Upper lobe of right lung (tissue), 1 donor: ENCODE results near the gene MAPK12. TPM values are rescaled to one million over a fixed set of nuclear protein-coding genes. Genes with fewer than 3 reads are reported as not detected.

Source experiments
- ATAC-seq: fragments of 200-7000 bp; cut with Tn5 transposase; one replicate; pipeline ENCODE4 v1.9.1; 2020; ENCODE audit warnings: mild to moderate bottlenecking, moderate library complexity
- DNase-seq: peaks from one replicate; pipeline ENCODE4 v3.0.0-alpha.2; 2020
- H3K27ac ChIP-seq: fragments of 200-600 bp; one replicate; pipeline ENCODE4 v1.8.0; 2022
- H3K27me3 ChIP-seq: fragments of 200-600 bp; one replicate; pipeline ENCODE4 v1.8.0; 2022; ENCODE audit warnings: mild to moderate bottlenecking
- H3K36me3 ChIP-seq: fragments of 200-600 bp; one replicate; pipeline ENCODE4 v1.8.0; 2022
- H3K4me1 ChIP-seq: fragments of 200-600 bp; one replicate; pipeline ENCODE4 v1.8.0; 2022
- H3K4me3 ChIP-seq: fragments of 200-600 bp; one replicate; pipeline ENCODE4 v1.8.0; 2022; ENCODE audit warnings: mild to moderate bottlenecking
- H3K9me3 ChIP-seq: fragments of 200-600 bp; one replicate; pipeline ENCODE4 v1.8.0; 2022
- intact Hi-C: fragments of 100-400 bp; cut with DNase I; formaldehyde crosslinking; loops from one replicate; pipeline ENCODE4 v1.11.0; 2022
- total RNA-seq: library from RNA; stranded (reverse); fragmentation: NEBNext Ultra II Directional; extraction: Animal tissue kit (Norgen Biotek cat#: 25700); gene quantifications from one replicate; pipeline ENCODE4 v1.2.1, GENCODE V29; 2021
- TF ChIP-seq, protein P1 (sequence below): fragments of 200-600 bp; IDR thresholded peaks from one replicate; pipeline ENCODE4 v1.8.0; 2022; ENCODE audit warnings: antibody characterized with exemption
- donor health status: DM: no; HTN: yes; CAD: no; lungs with severe emphysema.

The MAPK12 gene
- total RNA-seq, 1 donor from 2014 or later = 22.2 TPM

DNA sequence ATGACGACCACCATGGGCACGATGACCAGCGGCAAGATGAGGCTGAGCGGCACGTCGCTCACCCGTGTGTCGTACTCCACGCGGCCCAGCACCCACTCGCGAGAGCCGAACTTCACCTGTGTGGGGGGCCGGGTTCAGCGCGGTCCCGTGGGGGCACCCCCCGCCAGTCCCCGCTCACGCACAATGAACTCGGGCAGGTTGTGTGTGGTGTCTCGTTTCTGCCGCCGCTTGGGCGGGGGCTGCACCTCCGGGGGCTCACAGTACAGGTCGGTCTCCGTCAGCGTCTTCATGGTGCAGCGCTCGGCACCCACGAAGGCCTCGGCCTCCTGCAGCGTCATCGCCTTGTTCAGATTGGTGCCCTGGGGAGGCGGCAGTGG lies 19.9 kb upstream of the MAPK12 start:
- H3K4me3 ChIP-seq = no peak overlapping the region
- peaks cover 91% of the 10 kb centered on the region for H3K36me3 ChIP-seq
- ATAC-seq = no peak
- H3K9me3 ChIP-seq = no peaks in the 10 kb centered on the region
- H3K27me3 ChIP-seq = no peaks in the 10 kb centered on the region
- TF ChIP-seq, protein P1, sequence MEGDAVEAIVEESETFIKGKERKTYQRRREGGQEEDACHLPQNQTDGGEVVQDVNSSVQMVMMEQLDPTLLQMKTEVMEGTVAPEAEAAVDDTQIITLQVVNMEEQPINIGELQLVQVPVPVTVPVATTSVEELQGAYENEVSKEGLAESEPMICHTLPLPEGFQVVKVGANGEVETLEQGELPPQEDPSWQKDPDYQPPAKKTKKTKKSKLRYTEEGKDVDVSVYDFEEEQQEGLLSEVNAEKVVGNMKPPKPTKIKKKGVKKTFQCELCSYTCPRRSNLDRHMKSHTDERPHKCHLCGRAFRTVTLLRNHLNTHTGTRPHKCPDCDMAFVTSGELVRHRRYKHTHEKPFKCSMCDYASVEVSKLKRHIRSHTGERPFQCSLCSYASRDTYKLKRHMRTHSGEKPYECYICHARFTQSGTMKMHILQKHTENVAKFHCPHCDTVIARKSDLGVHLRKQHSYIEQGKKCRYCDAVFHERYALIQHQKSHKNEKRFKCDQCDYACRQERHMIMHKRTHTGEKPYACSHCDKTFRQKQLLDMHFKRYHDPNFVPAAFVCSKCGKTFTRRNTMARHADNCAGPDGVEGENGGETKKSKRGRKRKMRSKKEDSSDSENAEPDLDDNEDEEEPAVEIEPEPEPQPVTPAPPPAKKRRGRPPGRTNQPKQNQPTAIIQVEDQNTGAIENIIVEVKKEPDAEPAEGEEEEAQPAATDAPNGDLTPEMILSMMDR = no peak
- H3K27ac ChIP-seq = peak overlapping the region; percentile 47
- intact Hi-C loops = no loop called here
- DNase-seq = no peak
- H3K4me1 ChIP-seq = no peaks in the 10 kb centered on the region

DNA sequence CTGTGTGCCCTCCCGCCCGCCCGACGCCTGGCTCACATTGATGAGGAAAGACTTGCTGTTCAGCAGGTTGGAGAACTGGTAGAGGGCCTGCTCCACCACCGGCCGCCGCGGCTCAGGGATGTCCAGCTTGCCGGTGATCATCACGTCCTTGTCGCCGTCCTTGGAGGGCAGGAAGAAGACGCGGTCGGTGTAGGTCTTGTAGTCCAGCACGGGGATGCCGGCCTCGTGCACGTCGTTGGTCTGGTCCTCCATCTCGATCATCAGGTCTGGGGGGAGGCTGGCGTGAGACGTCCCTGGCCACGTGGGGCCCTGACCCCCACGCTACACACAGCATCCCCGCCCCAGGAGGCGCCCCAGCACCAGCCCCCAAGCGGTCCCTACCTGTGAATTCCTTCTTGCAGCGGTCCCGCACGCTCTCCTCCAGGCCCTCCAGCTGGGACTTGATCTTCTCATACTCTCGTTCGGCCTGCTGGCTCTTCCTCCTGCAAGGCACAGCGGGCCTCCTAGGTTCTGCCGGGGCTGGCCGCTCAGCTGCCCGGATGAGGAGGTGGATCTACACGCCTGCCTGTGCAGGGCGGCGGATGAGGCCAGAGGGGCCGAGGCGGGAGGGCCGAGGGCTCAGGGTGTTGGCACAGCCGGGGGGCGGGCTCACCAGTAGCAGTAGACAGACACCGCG lies 19.4 kb upstream of the MAPK12 start:
- no peaks in the 10 kb centered on the region for H3K9me3 ChIP-seq
- no peak overlapping the region for H3K27ac ChIP-seq
- ATAC-seq = no peak
- no peak for DNase-seq
- peaks cover 89% of the 10 kb centered on the region for H3K36me3 ChIP-seq
- no peaks in the 10 kb centered on the region for H3K4me1 ChIP-seq
- no peaks in the 10 kb centered on the region for H3K27me3 ChIP-seq
- TF ChIP-seq, protein P1 = no peak
- no peak overlapping the region for H3K4me3 ChIP-seq
- intact Hi-C loops = no loop called here

DNA sequence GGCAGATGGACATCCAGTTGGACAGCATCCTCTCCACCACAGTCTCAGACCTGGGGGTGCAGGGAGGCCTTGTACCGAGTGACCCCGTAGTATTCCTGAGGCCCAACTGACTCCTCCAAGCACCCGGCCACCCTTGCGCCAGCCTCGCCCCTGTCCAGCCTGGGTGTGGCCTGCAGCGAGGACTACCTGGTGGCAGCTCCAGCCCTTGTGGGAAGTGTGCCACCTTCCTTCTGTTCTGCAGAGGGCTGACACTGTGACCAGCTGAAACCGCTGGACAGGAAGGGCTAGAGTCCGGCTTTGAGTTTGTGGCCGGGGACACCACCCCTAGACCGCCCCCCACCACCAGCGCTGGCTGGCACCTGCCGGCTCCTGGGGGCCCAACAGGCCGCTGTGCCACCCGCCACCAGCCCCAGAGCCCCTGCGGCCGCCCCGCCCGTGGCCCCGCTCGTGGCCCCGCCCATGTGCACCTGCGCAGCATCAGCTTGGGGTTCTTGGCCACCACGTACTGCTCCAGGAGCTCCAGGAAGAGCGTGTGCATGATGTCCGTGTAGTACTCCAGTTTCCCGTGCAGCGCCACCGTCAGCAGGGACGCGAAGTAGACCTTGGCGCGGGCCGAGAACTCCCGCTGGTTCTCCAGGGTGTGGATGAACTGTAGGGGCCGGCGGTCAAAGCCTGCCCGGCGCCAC lies 18.7 kb upstream of the MAPK12 start:
- H3K4me3 ChIP-seq = no peak overlapping the region
- H3K36me3 ChIP-seq = peaks cover 93% of the 10 kb centered on the region
- no peaks in the 10 kb centered on the region for H3K27me3 ChIP-seq
- no peaks in the 10 kb centered on the region for H3K4me1 ChIP-seq
- H3K27ac ChIP-seq = no peak overlapping the region
- DNase-seq (no peak), ATAC-seq (no peak)
- intact Hi-C loops = no loop called here
- H3K9me3 ChIP-seq = no peaks in the 10 kb centered on the region
- TF ChIP-seq, protein P1 = no peak

DNA sequence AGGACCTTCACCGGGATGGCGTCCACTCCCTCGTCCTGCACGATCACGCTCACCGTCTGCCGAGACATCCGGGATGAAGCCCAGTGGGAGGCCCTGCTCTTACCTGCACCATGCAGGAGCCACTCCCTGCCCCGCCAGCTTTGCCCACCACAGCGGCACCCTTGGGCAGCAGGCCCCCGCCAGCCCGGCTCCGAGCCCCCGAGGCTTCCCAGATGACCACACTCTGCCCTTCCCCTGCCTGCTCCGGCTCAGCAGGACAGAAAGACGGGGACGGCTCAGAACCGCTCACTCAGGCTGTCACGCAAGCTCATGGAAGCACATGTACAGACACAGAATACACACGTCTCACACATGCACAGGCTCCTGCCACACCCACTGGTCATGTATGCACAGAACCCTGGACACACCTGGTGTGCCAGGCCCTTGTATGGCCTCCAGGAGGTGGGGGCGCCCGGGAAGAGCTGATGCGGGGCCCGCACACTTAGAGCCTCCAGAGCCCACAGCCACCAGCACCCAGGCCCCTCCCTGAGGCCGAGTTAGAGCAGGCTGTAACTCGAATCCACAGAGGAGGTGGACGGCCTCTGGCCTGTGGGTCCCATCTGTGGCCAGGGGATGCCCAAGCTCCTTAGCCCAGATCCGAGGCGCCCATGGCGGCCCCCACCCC lies 17.6 kb upstream of the MAPK12 start:
- no peak overlapping the region for H3K27ac ChIP-seq
- ATAC-seq (no peak), DNase-seq (no peak)
- peaks cover 88% of the 10 kb centered on the region for H3K36me3 ChIP-seq
- H3K9me3 ChIP-seq = no peaks in the 10 kb centered on the region
- TF ChIP-seq, protein P1 = no peak
- no peaks in the 10 kb centered on the region for H3K27me3 ChIP-seq
- intact Hi-C loops = loop anchor here (10.0 kb wide), 1 partner anchor 46 kb away; the partner anchor contains the start of gene DENND6B
- H3K4me3 ChIP-seq = no peak overlapping the region
- H3K4me1 ChIP-seq = no peaks in the 10 kb centered on the region

DNA sequence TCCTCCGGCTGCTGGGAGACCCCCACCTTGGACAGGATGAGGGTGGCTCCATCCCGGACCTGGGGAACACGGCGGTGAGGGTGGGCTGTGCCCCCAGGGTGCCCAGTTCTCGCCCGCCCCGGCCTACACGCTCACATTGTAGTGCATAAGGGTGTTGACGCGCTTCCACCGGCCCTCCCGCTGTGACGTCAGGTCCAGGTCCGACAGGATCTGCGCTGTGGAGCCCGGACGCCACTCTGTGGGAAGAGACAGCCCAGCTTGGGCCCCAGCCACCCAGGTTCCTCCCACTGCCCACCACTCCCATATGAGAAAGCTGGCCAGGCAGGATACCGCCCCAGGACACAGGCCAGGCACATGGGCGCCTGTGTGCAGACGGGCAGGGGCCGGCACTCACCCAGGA lies 17.0 kb upstream of the MAPK12 start:
- H3K9me3 ChIP-seq = no peaks in the 10 kb centered on the region
- ATAC-seq = no peak
- TF ChIP-seq, protein P1 = no peak
- H3K27me3 ChIP-seq = no peaks in the 10 kb centered on the region
- H3K4me1 ChIP-seq = no peaks in the 10 kb centered on the region
- DNase-seq = no peak
- no peak overlapping the region for H3K4me3 ChIP-seq
- intact Hi-C loops = loop anchor here (10.0 kb wide), 1 partner anchor 46 kb away; the partner anchor contains the start of gene DENND6B
- peaks cover 84% of the 10 kb centered on the region for H3K36me3 ChIP-seq
- H3K27ac ChIP-seq = no peak overlapping the region
